Tracheal epithelial cell (primary cell): Measurements from ENCODE around the gene ASTN2. TPM values are rescaled to one million over a fixed set of nuclear protein-coding genes. Genes with fewer than 3 reads are reported as not detected.

ENCODE experiments used
- total RNA-seq: library from RNA; depleted of rRNA; stranded (reverse); fragments of >200 nt; gene quantifications from 2 replicates; pipeline ENCODE4 v1.2.1, GENCODE V29; 2014

The ASTN2 gene
- total RNA-seq = 1.1 and 1.4 TPM in 2 replicates

GRCh38 chr9:117414906-117415331, at the start of gene ASTN2:
Gene ASTN2 (minus strand): TSS chr9:117415057. CDS start chr9:117414938, 119 bp downstream.

GRCh38 chr9:116687074-116687753, 727.6 kb downstream of the ASTN2 start, which contains the start of gene TRIM32:
Gene TRIM32 (plus strand): TSS chr9:116687305. CDS start chr9:116697743, 10,438 bp downstream.

